GM18520 (cell line): Measurements from ENCODE around the gene UTP4.

Source experiments
- ATAC-seq: cut with Tn5 transposase; IDR thresholded peaks from one replicate; pipeline ENCODE4 v1.9.1; 2021; ENCODE audit not compliant: unreplicated experiment

The UTP4 gene

DNA sequence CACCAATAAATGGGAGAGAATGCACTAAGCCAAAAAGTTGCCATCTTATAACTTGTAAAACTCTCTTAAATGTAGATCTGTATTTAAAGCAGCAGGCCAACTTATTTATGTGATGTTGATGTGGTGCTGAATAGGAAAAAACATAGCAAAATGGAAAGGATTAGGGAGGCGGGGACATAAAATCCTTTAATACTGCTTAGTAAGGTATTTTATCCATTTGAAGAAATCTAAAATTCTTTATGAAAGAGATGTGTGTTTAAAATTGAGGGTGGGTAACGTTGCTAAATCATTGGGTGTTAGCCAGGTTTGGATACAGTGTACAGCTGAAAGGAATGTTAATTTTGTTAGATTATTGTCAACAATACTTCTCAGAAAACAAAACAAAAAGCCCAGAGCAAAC, 68.8 kb downstream of the UTP4 start:
- ATAC-seq = no peak

GRCh38 chr16:69201787-69202186, 69.3 kb downstream of the UTP4 start:
- ATAC-seq = no peak

- ATAC-seq = no peak
Measured at GRCh38 chr16:69204172-69204571, 71.7 kb downstream of the UTP4 start.

GRCh38 chr16:69209735-69210134, 77.3 kb downstream of the UTP4 start:
- no peak for ATAC-seq

- ATAC-seq = no peak
Measured at GRCh38 chr16:69217433-69217832, 85.0 kb downstream of the UTP4 start.
